Measurements from ENCODE around the gene NCOA1.
"Not testable (repeated sequence)": the region's sequence is repeated elsewhere in the genome, so short reads cannot be mapped to it uniquely, and the experiment has no call there.

The NCOA1 gene

DNA sequence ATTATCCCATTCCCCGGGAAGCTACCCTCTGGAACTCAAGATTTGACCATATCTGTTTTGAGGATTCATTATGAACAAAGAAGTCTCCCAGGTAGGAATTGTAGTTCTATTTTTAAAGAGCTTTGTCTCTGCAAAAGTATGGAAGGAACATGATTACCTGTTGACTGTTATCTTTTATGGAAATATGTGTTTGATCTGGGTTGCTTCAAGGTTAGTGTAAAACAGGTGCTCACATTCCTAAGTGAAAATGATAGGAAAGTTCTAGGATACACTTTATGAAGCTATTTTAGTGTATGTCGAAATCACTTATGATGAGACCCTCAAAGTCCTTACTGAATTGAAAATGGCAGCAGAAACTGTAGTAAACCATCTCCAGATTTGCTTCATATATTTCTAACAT is 153.0 kb downstream of the NCOA1 start:
- no peak for DNase-seq

DNA sequence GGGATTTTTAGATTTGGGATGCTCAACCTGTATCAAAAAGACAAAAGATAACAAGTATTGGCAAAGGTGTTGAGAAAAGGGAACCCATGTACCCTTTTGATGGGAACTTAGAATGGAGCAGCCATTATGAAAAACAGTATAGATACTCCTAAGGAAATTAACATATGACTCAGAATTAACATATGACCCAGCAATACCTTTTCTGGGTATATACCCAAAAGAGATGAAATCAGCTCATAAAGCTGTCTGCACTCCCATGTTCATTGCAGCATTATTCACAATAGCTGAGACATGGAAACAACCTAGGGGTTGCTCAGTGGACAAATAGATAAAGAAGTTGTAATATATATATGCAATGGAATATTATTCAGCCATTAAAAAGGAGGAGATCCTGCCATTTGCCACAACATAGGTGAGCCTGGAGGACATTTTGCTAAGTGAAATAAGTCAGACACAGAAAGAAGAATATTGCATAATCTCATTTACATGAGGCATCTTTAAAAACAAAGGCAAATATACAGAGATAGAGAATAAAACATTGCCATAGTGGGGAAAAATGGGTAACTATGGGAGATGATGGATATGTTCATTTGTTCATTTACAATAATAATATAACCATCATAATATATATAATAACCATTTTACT is 160.1 kb downstream of the NCOA1 start:
- no peak for DNase-seq

DNA sequence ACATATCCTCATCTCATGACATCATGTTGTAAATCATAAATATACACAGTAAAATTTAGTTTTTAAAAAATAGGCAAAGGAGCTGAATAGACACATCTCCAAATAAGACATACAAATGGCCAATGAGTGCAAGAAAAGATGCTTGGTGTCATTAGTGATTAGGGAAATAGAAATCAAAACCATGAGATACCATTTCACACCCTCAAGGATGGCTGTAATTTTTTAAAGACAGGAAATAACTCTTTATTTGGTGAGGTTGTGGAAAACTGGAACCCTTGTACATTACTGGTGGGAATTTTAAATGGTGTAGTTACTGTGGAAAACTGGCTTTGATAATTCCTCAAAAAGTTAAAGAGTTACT is 160.6 kb downstream of the NCOA1 start:
- DNase-seq: no peak

DNA sequence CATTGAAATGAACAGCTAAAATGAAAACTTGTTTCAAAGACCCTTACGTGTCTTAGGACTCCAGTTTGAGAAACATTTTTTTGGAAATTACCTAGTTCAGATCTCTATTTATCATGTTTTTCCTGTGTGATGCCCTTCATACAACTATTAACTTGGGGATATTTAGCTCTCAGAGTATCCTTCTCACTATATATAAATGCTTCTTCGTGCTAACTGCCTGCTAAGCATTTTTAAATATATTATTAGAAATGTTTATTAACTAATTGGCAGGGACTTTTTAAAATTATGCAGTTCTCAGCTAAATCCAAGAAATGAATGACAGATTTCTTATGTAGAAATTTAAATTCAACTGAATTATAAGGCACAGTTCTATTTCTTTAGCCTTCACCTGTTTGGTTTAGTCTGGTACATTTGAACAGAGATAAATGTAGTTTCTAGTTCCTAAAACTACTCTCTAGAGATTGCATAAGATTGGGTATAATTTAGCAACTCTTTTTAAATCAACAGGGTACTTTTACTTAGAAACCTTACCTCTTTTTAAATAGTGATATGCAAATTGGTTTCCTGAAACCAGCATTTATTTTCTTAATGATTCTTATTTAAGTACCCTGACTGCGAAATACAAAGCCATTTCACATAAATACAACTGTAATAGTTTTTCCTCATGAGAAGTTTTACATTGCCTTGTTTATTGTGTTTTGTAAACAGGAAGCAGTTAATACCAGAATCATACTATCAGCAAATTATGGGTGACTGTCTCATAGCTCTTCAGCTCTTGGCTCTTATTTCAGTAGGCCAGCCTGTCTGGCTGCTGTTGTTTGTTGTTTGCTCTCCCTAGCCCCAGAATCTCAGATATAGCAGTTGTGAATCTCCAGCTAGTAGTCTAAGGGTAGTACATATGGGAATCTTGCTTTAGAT is 161.5 kb downstream of the NCOA1 start:
- no peak for DNase-seq

DNA sequence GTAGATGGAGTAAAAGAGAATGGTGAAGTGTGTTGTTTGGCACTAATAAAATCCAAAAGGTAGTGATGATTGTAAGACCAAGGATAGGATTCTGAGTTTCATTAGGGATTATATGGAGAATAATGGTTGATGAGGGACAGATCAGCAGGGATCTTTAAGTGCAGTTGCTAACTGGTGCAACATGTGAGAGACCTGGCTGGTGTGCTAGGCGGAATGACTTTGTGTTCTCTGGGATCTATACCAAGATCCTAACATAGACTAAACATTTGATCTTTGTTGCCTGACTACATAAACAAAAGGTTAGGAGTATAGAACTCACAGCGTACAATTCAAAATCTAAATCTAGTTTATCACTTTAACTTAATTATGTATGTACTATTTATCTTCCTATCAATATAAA is 166.8 kb downstream of the NCOA1 start:
- no peak for DNase-seq

DNA sequence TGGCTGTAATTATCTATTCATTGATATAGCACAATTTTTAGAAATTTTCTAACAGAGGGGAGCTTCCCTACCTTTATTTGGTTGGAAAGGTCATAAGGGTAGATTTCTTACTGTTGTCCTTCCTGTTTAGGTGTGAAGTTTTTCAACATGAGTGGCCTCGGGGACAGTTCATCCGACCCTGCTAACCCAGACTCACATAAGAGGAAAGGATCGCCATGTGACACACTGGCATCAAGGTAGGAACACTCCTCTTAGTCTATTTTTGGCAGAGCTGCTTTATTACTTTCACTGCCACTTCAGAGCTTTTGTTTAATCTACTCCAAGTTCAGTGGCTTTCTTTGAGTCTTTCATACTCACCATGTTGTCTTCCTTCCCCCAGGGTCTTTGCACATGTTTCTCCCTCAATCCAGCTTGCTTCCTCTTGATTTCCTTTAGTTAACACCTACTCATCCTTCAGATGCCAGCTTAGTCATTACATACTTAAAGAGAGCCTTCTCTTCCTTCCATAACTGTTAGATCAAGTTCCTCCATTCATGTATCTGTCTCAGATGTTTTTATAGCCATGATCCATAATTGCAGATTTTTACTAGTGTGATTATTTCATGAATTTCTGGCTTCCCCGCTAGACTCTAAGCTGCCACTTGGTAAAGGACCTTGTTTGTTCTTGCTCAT is 167.6 kb downstream of the NCOA1 start:
- DNase-seq: no peak

DNA sequence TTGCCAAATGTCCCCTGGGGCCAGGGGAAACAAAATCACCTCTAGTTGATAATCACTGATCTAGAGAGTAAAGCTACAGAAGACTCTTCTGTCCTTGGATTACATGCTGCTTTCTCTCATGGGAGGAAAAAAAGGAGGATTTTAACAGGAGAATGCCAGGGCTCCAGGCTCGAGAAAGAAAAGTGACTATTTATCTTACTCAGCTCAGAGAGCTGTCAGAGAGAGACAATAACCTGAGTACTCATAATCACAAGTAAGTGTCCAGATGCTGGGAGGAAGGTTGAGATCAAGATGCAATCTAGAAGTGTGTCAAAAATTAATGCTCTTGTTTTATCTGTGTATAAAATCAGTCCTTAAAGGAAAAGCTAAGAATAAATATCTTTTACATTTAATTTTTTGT is 168.8 kb downstream of the NCOA1 start:
- DNase-seq: no peak

DNA sequence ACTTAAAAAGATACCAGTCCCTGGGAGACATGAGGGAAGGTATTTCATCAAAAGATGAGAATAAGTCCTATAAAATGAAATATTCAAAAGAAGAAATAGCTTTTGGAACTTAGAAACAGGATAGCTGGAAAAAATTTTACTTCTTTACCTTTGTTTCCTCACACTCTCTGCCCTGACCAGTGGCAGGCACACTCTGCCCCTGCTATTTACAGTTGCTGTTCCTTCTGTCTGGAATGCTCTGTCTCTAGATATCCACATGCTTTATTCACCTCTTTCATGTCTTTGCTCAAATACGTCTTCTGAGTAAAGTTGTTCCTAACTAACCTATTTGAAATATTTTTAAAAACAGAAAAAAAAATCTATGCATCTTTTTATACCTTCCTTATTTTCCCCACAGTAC is 176.5 kb downstream of the NCOA1 start:
- no peak for DNase-seq

DNA sequence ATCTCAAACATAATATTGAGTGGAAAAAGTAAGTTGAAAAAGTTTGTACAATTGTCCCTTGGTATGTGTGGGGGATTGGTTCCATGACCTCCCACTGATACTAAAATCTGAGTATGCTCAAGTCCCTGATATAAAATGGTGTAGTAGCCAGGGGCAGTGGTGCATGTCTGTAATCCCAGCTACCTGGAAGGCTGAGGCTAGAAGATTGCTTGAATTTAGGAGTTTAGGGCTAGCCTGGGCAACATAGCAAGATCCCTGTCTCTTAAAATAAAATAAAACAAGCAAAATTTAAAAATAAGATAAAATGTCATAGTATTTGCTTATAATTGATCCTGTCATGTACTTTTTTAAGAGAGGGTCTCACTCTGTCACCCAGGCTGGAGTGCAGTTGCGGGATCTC is 180.2 kb downstream of the NCOA1 start:
- no peak for DNase-seq

DNA sequence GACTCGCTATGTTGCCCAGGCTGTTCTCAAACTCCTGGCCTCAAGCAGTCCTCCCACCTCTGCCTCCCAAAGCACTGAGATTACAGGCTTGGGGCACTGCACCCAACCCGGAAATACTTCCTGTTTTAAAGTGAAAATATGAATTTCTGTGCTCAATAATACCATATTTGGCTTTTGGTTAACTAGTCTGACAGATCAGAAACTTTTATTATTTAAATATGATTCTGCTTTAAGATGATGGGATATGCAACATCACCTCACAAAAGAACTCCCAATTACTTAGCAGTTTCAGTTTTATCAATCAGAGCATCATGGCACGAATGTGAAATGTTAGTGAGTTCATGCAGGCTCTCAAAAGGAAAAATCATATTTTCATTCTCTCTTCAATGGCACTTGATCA is 181.5 kb downstream of the NCOA1 start:
- no peak for DNase-seq

DNA sequence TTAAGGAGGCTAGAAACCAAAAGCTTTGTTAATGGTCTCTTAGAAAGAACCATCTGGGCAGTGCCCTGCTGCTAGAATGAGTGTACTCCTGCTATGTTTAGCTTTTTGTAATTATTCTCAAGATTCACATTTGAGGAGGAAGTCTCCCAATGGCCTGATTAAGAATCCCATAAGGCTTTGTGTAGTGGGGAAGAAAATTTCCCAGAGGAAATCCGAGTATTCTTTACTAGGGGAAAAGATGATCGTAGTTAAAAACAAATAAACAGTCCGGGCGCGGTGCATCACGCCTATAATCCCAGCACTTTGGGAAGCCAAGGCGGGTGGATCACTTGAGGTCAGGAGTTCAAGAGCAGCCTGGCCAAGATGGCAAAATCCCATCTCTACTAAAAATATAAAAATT is 184.3 kb downstream of the NCOA1 start:
- no peak for DNase-seq

DNA sequence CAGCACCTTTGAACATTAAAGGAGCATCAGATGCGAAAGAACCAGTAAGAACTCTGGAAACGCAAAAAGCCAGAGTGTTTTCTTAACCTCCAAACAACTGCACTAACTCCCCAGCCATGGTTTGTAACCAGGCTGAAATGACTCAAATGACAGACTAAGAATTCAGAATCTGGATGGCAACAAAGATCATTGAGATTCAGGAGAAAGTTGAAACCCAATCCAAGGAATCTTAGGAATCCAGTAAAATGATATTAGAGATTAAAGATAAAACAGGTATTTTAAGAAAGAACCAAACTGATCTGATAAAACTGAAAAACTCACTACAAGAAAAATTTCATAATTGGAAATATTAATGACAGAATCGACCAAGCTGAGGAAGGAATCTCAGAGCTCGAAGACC is 185.4 kb downstream of the NCOA1 start:
- no peak for DNase-seq

DNA sequence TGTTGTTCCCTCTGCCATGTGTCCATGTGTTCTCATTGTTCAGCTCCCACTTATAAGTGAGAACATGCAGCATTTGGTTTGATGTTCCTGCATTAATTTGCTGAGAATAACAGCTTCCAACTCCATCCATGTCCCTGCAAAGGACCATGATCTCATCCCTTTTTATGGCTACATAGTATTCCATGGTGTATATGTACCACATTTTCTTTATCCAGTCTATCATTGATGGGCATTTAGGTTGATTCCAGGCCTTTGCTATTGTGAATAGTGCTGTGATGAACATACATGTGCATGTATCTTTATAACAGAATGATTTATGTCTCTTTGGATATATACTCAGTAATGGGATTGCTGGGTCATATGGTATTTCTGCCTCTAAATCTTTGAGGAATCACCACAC is 187.0 kb downstream of the NCOA1 start:
- not testable (repeated sequence) for DNase-seq

DNA sequence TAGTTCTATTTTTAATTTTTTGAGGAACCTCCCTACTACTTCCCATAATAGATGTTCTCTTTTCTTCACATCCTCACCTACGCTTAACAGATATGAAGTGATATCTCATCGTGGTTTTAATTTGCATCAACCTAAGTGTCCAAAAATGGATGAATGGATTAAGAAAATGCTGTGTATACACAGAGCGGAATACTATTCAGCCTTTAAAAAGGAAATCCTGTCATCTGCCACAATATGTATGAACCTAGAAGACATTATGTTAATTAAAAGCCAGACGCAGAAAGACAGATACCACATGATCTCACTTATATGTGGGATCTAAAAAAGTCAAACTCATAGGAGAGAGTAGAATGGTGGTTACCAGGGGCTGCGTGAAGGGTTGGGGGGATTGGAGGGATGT is 189.1 kb downstream of the NCOA1 start:
- no peak for DNase-seq

DNA sequence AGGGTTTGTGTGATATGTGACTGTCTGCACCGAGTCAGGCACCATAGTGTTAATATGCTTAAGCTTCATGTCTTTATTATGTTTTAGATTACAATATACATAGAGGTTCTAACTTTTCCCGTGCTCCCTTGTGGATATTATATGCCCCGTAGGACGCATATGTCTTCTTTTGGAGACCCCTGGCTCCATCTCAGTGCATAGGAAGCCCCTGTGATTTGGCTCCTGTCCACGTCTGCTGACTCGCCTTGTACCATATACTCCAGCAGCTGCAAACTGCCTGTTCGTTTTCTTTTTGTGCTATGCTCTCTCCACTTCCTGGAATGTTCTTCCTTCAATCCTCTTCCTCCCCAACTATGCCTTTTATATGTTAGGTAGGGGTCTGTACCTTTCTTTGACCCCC is 191.2 kb downstream of the NCOA1 start:
- DNase-seq: peak; percentile 2

DNA sequence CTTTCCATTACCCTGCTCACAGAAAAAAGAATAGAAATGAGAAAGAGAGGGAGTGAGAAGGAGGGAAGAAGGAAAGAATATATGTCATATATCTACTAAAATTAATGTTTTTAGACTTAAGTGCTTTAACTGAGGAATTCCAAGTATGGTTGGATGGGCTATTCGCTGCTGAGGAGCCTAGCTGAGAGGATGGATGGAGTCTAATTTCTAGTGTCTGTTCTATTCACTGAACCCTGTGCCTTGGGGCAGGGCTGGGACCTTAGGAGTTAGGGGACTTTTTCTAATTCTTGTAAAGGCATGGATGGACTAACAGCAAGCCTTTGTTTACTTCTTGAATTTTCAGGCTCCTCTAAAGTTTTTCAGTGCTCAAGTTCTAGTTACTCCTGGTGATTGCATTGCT is 192.4 kb downstream of the NCOA1 start:
- no peak for DNase-seq

DNA sequence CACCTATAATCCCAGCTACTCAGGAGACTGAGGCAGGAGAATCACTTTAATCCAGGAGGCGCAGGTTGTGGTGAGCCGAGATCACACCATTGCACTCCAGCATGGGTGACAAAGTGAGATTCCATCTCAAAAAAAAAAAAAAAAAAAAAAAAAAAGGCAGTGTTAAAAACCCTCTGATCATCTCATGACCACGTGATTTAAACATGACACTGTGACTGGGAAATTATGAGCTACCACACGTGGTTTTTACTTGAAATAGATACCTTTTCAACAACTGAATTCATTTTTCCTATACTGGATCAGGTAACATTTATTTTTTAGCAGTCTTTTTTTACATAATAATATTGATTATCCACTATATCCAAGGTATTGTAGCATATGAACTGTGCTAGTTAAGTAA is 199.5 kb downstream of the NCOA1 start:
- DNase-seq: no peak

DNA sequence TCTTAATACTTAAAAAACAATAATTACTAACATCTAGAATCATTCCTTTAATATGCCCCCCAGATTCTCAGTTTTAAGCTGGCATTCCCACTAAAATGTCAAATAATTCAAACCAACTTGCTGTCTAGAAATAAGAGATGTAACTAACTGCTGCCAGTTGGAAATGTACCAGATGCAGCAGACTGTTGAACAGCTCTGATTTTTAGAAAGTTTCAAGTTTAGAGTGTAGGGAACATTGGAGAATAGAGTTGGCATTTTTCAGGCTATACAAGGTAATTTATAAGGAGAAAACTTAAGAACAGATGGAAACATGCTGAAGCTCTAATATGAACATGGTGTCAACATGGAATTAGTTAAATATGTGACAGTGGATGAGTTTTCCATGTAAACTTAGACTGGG is 200.8 kb downstream of the NCOA1 start:
- no peak for DNase-seq

DNA sequence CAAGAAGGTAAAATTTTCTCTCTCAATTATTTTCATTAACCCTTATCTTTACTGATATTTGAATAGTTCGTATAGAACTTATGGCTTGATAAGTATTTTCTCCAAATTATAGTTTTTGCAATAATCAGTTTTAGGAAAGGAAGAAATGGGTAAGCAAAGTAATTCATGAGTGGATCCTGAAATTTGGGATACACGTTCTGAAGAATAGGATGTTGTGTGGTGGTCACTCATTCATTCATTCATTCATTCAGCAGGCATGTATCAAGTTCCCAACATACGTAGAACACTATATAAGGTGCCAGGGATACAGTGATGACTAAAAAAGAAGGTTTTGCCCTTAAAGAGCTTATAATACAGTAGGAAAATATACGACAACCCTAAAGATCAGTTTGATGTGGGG is 206.7 kb downstream of the NCOA1 start:
- DNase-seq: no peak

DNA sequence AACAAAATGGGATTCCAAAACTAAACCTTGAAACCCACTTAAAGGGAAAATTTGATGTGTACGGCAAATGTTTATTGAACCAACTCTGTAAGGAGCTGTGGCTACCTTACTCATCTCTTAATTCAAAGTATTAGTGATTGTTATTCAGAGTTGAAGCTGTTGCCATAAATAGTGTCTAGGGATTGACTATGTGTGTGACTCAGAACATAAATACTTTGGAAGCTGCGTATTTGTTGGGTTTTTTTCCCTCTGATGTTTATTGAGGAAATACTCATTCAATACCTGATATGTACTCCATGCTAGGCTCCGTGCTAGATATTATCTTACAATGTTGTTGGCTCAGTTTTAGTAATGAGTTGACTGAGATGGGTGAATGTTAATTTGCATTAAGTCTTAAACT is 211.7 kb downstream of the NCOA1 start:
- DNase-seq: peak; percentile 75

DNA sequence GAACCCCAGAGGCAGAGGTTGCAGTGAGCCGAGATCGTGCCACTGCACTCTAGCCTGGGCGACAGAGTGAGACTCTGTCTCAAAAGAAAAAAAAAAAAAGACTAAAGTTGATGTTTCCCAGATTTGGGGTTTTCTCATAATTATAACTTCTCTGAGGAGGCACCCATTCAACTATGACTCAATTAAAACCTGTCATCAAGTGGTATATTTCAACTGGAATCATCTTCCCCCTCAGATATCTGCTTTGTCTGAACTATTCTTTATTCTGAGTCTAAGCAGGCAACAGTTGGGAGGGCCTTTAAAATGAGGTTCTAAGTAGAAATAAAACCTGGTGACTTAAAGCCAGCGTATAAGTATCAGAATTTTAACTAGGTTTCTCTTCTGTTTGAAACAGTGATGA is 213.6 kb downstream of the NCOA1 start:
- peak; percentile 39 for DNase-seq

DNA sequence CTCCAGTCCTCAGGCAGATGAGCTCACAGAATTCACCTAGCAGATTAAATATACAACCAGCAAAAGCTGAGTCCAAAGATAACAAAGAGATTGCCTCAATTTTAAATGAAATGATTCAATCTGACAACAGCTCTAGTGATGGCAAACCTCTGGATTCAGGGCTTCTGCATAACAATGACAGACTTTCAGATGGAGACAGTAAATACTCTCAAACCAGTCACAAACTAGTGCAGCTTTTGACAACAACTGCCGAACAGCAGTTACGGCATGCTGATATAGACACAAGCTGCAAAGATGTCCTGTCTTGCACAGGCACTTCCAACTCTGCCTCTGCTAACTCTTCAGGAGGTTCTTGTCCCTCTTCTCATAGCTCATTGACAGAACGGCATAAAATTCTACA is 216.1 kb downstream of the NCOA1 start:
- DNase-seq: no peak

DNA sequence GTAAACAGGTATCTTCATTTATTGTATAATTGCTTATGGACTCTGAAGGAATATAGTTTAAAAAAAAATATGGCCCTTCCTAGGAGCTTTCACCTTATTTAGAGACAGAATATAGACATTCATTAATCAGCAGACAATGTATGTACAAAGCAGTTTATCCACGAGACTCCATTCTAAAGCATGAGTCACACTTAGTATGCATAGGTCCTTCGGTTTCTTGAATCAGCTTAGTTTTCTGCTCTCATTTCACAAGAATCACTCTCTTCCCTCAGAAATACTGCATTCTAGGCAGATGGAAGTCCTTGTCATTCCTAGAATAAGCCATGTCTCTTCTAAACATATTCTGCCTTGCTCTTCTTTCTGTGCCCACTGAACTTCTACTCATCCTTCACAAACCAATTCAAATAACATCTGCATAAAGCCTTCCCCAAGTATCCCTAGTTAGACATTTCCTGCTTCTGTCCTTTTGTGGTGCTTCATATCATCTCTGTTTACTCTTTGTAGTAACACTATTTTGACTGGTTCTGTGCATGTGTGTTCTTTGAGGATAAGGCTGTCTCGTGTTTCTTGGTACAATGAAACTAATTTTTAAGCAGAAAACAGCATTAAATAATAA is 217.6 kb downstream of the NCOA1 start:
- peak; percentile 55 for DNase-seq

DNA sequence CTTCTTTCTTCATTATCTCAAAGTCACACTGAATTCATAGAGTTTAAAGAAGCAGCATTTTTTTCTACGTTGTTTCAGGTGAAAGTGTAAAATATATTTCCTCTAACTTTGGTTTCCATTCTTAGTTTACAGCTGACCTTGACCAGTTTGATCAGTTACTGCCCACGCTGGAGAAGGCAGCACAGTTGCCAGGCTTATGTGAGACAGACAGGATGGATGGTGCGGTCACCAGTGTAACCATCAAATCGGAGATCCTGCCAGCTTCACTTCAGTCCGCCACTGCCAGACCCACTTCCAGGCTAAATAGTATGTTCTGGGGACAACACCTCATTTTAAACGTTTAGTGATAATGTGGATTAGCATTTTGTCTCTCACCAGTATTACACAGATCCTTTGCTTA is 219.8 kb downstream of the NCOA1 start:
- no peak for DNase-seq
